ENCODE measurements around the gene ADCK2. TPM values are rescaled to one million over a fixed set of nuclear protein-coding genes. Genes with fewer than 3 reads are reported as not detected.

ADCK2 gene
- total RNA-seq, 4 donors from 2014 or later, result 31.6 to 43.8 (median 37.4) TPM

DNA sequence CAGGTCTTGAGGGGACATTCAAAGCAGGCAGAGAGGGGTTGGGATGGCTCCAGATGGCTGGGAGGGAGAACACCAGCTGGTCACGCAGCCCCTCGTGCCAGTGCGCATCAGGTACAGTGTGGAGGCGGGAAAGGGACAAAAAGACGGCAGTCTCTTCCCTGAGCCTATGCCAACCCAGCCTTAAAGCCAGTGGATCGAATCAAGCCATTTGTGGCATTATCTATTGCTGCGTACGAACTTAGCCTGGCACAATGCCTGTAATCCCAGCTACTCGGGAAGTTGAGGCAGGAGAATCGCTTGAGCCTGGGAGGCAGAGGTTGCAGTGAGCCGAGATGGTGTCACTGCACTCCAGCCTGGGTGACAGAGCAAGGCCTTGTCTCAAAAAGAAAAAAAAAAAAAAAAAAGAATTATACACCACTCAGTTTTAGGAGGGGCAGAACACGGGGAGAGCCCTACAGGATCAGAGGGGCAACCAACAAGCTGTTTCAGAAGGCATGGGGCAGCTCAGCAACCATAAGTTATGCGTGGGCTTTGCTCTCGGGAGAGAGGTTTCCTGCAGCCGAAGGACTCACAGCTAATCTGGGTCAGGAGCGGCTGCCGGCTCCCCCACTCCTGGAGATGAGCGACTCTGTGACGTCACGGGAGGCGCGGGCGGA, 23.4 kb downstream of the ADCK2 start:
- H3K4me1 ChIP-seq, result peaks cover 12 to 25% (median 18%) of the 10 kb centered on the region in 4 donors
- DNase-seq, result peak; percentile 97
- in situ Hi-C loops (cut with MboI; ENCODE audit: low pct_ligation_motif_present in 1 of 4, low pct_unique_long_range_greater_than_20kb in 1 of 4, low sequenced_read_pairs in 3 of 4), result loop anchor here (25.0 kb wide), 1 partner anchor 316 kb away; the partner anchor contains the start of gene MRPS33 (in 4 of the 4)
- WGBS, 2 donors (ENCODE audit: low coverage in 1 of 2), result 0 to 24% methylated on average over 2 to 23 of the region's 23 CpGs
- H3K27me3 ChIP-seq, result no peaks in the 10 kb centered on the region
- H3K9me3 ChIP-seq, result no peaks in the 10 kb centered on the region
- TF ChIP-seq POLR2AphosphoS5 (IDR thresholded peaks at IDR 0.05), result no peak
- TF ChIP-seq, protein P1, sequence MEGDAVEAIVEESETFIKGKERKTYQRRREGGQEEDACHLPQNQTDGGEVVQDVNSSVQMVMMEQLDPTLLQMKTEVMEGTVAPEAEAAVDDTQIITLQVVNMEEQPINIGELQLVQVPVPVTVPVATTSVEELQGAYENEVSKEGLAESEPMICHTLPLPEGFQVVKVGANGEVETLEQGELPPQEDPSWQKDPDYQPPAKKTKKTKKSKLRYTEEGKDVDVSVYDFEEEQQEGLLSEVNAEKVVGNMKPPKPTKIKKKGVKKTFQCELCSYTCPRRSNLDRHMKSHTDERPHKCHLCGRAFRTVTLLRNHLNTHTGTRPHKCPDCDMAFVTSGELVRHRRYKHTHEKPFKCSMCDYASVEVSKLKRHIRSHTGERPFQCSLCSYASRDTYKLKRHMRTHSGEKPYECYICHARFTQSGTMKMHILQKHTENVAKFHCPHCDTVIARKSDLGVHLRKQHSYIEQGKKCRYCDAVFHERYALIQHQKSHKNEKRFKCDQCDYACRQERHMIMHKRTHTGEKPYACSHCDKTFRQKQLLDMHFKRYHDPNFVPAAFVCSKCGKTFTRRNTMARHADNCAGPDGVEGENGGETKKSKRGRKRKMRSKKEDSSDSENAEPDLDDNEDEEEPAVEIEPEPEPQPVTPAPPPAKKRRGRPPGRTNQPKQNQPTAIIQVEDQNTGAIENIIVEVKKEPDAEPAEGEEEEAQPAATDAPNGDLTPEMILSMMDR (IDR thresholded peaks at IDR 0.05), result no peak
- TF ChIP-seq EP300 (IDR thresholded peaks at IDR 0.05; ENCODE audit: low read depth), result no peak
- no peak for TF ChIP-seq POLR2A (IDR thresholded peaks at IDR 0.05)
- H3K36me3 ChIP-seq, result no peaks in the 10 kb centered on the region
- peak overlapping the region; percentile 74 to 83 (median 81) for H3K4me3 ChIP-seq
- intact Hi-C loops (cut with DNase I; ENCODE audit: low total_unique reads), result no loop called here
- H3K27ac ChIP-seq, result peak overlapping the region; percentile 89 to 93 (median 92)

DNA sequence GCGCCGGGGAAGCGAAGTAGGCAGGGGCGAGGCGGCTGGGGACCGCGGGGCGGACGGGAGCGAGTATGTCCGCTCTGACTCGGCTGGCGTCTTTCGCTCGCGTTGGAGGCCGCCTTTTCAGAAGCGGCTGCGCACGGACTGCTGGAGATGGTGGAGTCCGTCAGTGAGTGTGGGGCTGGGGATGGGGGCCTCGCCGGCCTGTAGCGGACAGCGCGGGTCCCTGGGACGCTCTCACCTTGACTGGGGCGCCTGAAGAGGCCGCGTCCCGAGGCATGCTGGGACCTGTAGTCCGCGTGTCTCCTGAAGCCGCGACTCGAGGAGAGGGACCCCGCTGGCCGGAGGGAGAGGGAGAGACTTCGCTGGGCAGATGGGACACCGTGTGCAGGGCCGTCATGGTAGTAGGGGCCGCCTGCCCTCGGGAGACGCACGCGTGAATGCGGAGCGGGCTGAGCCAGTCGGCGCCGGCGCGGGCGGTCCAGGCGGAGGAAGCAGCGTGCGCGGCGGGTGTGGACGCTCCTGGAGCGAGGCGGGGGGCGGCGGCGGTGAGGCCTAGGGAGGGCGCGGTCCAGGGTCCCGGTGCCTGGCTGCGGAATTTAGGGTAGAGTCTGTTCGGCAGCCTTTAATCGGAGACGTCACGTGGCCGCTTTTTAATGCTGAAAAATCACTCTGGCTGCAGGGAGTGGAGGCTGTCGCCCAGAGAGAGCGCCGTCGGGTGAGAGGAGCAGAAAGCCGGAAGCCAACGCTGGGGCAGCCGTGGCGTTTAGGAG, 24.1 kb downstream of the ADCK2 start, which contains the start of gene NDUFB2:
TSS of gene NDUFB2 (plus strand) at position 29 of the 767 bp plus-strand sequence. CDS start at position 66, 37 bp downstream.
- no peaks in the 10 kb centered on the region for H3K9me3 ChIP-seq
- peaks cover 12 to 25% (median 18%) of the 10 kb centered on the region in 4 donors for H3K4me1 ChIP-seq
- intact Hi-C loops (cut with DNase I; ENCODE audit: low total_unique reads) (no loop called here), in situ Hi-C loops (cut with MboI; ENCODE audit: low pct_ligation_motif_present in 1 of 4, low pct_unique_long_range_greater_than_20kb in 1 of 4, low sequenced_read_pairs in 3 of 4) (loop anchor here (25.0 kb wide), 1 partner anchor 315 kb away; the partner anchor contains the start of gene MRPS33 (in 4 of the 4))
- TF ChIP-seq EP300 (IDR thresholded peaks at IDR 0.05; ENCODE audit: low read depth) (no peak), POLR2A (IDR thresholded peaks at IDR 0.05) (peak; percentile 93), POLR2AphosphoS5 (IDR thresholded peaks at IDR 0.05) (peak; percentile 88 to 97 (median 93))
- TF ChIP-seq, protein P1 (IDR thresholded peaks at IDR 0.05), result peak in 1 of 5 experiments; percentile 26
- peak; percentile 81 for DNase-seq
- H3K27me3 ChIP-seq, result no peaks in the 10 kb centered on the region
- H3K4me3 ChIP-seq, result peak within 1 kb of the TSS; percentile 74 to 83 (median 81)
- peak within 1 kb of the TSS; percentile 89 to 93 (median 92) for H3K27ac ChIP-seq
- WGBS, 2 donors (ENCODE audit: low coverage in 1 of 2), result 1% methylated on average over 73 of the region's 82 CpGs; no CpG with 5 or more reads in 1 of the 2 donors
- H3K36me3 ChIP-seq, result no peaks in the 10 kb centered on the region

DNA sequence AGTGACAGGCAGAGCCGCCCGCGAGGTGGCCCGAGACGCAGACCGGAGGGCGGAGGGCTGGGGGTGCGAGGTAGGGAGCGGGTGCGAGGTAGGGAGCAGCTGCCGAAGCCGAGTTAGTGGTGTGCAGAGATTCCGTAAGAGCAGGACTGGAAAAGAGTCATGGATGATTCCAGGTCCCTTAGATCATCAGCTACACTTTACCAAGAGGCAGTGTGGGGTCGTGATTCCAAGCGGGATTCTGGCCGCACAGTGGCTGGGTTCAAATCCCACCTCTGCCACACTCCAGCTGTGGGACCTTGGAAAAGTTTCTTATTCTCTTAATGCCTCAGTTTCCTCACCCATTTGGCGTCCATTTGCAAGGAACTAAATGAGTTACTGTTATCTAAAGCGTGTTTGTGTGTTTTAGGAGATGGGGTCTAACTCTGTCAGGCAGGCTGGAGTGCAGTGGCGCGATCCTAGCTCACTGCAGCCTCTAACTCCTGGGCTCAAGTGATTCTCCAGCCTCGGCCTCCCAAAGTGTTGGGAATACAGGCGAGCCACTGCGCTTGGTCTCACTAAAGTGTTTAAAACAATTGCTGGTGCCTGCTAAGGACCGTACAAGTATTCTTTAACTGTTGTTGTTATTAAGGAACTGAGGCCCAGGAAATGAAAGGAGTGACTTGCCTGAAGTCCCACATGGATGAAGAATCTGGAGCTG, 24.9 kb downstream of the ADCK2 start:
- no peaks in the 10 kb centered on the region for H3K27me3 ChIP-seq
- 6 to 23% methylated on average over 3 to 24 of the region's 24 CpGs for whole genome bisulfite sequencing, 2 donors (ENCODE audit: low coverage in 1 of 2)
- H3K27ac ChIP-seq, result peak overlapping the region; percentile 89 to 93 (median 92)
- intact Hi-C loops (cut with DNase I; ENCODE audit: low total_unique reads) (no loop called here), in situ Hi-C loops (cut with MboI; ENCODE audit: low pct_ligation_motif_present in 1 of 4, low pct_unique_long_range_greater_than_20kb in 1 of 4, low sequenced_read_pairs in 3 of 4) (loop anchor here (25.0 kb wide), 1 partner anchor 315 kb away; the partner anchor contains the start of gene MRPS33 (in 4 of the 4))
- H3K9me3 ChIP-seq, result no peaks in the 10 kb centered on the region
- peak overlapping the region; percentile 74 to 83 (median 81) for H3K4me3 ChIP-seq
- no peak for TF ChIP-seq POLR2AphosphoS5 (IDR thresholded peaks at IDR 0.05)
- no peak for TF ChIP-seq POLR2A (IDR thresholded peaks at IDR 0.05)
- no peak for TF ChIP-seq EP300 (IDR thresholded peaks at IDR 0.05; ENCODE audit: low read depth)
- TF ChIP-seq, protein P1 (IDR thresholded peaks at IDR 0.05), result no peak
- no peak for DNase-seq
- H3K36me3 ChIP-seq, result no peaks in the 10 kb centered on the region
- H3K4me1 ChIP-seq, result peaks cover 12 to 25% (median 18%) of the 10 kb centered on the region in 4 donors

Measured in transverse colon (tissue), 4 donors.